SKM-1 (cell line): ENCODE measurements around the gene SEC61A2.
A peak's percentile ranks its signal among the peaks of the same experiment; 100 is the strongest.

Experiments
- DNase-seq: peaks from one replicate; lab custom pipeline; 2025; ENCODE audit not compliant: unreplicated experiment; lab: John Stamatoyannopoulos, UW

SEC61A2 gene

GRCh38 chr10:12195603-12196506 is 66.4 kb downstream of the SEC61A2 start, which contains the start of the genes CDC123 and NUDT5:
Gene CDC123 (plus strand): TSS chr10:12196188. CDS start chr10:12196246, 58 bp downstream.
Gene NUDT5 (minus strand): TSS chr10:12195891. CDS start chr10:12186291, 9,600 bp downstream.
- peak; percentile 85 for DNase-seq

DNA sequence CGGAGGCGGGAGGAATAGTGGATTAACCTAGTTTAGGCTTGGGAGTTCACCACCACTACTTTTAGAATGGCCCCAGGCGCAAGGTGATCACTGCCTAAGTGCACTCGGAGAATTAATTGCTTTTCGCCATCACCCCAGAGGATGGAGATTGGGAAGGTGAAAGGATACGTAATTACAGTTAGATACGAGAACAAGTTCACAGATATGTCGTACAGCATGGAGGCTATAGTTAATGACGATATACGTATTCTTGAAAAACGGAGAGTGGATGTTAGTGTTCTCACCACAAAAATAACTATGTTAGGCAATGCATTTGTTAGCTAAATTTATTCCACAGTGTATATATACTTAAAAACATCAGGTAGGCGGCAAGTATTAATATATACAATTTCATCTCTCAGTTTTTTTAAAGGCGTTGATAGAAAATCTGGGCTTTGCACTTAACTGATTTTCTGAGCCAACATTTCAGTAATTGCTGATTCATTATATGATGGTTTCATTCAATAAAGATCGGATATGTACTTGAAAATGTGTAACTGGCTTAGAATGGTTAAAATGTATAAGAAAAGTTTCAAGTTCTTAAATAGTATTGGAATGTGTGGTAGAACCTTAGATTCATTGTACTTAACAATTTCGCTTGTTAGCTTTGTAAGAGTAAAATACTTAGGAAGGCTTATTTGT is 67.2 kb downstream of the SEC61A2 start:
- no peak for DNase-seq

- no peak for DNase-seq
Measured at GRCh38 chr10:12198156-12198555, 68.7 kb downstream of the SEC61A2 start.

DNA sequence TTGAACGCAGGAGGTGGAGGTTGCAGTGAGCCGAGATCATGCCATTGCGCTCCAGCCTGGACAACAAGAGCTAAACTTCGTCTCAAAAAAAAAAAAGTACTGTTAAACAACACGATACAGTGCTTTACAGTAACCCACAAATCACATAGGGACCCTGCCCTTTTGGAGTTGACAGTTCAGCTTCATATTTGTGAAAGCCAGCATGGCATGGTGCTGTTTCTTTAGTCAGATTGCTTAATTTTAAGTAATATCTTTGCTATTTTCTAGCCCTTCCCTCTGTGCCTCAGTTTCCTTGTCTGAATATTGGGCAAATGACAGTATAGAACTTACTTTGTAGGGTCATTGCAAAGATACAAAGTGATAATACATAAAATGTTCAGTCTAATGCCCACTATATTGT is 71.4 kb downstream of the SEC61A2 start:
- DNase-seq, result no peak

- DNase-seq, result no peak
Measured at GRCh38 chr10:12201543-12201942, 72.1 kb downstream of the SEC61A2 start.

GRCh38 chr10:12202226-12202625 is 72.7 kb downstream of the SEC61A2 start:
- no peak for DNase-seq

- no peak for DNase-seq
Measured at GRCh38 chr10:12205082-12205481, 75.6 kb downstream of the SEC61A2 start.

GRCh38 chr10:12207114-12207513 is 77.6 kb downstream of the SEC61A2 start:
- DNase-seq, result no peak

- no peak for DNase-seq
Measured at GRCh38 chr10:12208460-12208859, 79.0 kb downstream of the SEC61A2 start.

DNA sequence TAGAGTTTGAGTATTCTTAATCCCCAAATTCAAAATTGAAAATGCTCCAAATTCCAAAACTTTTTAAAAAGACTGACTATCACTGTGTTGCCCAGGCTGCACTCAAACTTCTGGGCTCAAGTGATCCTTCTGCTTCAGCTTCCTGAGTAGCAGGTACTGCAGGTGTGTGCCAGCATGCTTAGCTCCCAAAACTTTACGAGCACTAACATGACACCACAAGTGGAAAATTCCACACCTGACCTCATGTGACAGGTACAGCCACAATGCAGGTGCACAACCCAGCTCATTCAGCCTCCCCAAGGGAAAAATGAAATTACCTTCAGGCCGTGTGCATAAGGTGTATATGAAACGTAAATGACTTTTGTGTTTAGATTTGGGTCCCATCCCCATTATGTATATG is 83.0 kb downstream of the SEC61A2 start:
- no peak for DNase-seq

- DNase-seq, result no peak
Measured at GRCh38 chr10:12213621-12214020, 84.1 kb downstream of the SEC61A2 start.

GRCh38 chr10:12214093-12214492 is 84.6 kb downstream of the SEC61A2 start:
- no peak for DNase-seq

DNA sequence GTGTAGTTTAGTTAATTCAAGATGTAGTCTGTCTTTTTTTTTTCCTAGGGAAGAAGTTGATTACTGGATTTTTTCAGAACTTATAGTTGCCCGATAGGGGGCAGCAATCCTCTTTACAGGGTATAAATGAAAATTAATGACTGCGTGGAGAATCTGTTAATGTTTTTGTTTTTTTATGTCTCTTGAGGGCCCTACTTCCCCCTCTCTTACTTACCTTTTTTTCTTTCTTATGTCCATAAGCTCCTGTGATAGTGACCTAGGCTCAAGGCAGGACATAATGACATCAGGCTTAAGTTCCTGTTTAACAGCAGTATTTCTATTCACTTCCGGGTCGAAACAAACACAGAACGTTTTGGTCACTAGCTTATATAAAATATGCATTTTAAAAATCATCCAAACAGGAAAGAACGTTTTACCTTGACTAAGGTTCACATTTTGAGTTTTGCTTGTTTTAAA is 85.3 kb downstream of the SEC61A2 start:
- DNase-seq, result no peak
